Fibroblast of peridontal ligament (primary cell): ENCODE data around the gene ANKLE2.

Experiments used
- DNase-seq: peaks from one replicate; pipeline ENCODE4 v3.0.0-alpha.2; 2010; ENCODE audit errors: extremely low read depth

ANKLE2 gene

DNA sequence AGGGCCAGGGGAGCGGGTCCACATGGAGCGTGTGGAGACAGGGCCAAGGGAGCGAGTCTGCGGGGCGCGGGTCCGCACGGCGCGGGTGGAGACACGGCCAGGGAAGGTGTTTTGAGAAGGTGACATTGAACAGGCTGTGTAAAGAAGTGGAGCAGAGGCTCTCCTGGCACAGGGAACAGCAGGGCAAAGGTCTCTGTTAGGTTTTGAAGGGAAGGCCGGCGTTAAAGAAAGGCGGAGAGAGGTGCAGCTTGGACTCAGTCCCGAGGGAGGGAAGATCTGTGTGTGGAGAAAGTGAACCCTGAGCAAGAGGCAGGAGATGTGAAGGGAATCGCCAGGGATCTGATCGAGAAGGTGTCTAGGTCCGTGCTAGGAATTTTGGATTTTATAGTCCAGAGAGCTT, 72.4 kb downstream of the ANKLE2 start:
- DNase-seq: no peak

DNA sequence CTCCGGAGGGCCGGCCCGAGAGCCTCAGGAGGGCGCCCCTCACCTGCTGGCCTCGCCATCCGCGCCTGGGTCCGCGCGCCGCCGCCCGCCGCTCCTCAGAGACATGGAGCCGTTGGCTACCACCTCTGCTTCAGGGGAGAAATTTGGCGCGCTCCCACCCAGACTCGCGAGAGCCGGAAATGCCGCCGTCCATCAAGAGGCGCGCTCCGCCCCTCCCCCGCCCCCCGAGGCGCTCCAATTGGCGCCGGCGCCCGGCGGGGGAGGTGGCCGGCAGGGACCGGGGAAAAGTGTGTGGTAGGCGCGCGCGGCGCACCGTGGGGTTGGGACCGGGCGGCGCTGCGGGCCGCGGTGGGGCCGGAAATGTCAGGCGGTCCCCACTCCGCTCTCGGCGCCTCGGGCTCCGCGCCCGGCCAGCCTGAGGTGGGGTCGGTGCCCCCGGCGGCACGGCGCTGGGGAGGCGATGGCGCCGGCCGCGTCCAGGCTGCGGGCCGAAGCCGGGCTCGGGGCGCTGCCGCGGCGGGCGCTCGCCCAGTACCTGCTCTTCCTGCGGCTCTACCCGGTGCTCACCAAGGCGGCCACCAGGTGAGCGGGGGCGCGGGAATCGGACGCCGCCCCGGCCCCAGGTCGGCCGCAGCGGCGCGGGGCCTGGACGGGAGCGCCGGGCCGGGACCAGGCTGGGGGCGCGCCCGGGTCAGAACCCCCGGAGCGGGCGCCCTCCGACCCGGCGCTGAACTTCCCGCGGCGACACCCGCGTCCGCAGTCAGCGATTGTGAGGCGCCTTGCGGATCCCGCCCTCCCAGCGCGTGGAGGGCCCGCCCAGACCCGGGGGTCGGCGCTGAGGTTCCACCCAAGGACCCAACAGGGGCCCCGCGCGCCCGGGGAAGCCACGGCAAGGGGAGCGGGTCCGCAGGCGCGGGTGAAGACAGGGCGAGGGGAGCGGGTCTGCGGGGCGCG, 74.1 kb downstream of the ANKLE2 start, which contains the start of the genes POLE and PXMP2:
POLE (minus strand) TSS at position 132 of the 954 bp plus-strand sequence; CDS start at position 105, 27 bp downstream.
PXMP2 (plus strand) TSS at position 377 of the 954 bp plus-strand sequence; CDS start at position 461, 84 bp downstream.
- DNase-seq: peak; percentile 88

DNA sequence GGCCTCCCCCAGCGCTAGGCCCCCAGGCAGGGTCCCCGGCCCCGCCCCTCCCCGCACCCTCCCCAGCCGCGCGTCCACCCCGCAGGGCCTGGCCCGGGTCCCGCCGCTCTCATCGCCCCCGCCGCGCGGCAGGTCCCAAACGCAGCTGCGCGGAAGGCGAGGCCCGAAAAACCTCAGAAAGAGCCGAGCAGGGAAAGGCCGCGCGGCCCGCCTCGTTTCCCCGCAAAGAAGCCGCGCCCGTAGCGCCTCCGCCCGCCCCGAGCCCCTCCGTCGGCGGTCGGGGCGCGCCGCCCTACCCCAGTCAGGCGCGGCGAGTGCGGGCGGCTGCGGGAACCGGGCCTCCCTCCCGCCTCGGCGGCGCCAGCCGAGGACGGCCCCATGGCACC, 74.8 kb downstream of the ANKLE2 start:
- DNase-seq: no peak

DNA sequence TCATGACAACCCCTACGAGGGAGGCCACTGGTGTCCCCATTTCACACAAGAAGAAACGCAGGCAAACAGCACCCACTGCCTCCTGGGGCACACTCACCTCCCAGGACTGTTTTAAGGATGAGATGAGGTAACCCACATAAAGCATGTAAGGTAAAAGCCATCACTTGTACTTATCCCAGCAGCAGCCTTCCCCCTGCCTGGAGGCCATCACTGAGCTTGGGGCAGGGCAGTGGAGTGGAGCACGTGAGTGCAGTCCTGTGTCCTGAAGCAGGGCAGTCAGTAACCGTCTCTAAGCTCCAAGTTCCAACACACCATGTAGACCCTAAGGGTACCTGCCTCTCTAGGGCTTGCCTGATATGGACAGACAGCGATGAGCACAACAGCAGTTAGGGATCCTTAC, 76.2 kb downstream of the ANKLE2 start:
- no peak for DNase-seq

DNA sequence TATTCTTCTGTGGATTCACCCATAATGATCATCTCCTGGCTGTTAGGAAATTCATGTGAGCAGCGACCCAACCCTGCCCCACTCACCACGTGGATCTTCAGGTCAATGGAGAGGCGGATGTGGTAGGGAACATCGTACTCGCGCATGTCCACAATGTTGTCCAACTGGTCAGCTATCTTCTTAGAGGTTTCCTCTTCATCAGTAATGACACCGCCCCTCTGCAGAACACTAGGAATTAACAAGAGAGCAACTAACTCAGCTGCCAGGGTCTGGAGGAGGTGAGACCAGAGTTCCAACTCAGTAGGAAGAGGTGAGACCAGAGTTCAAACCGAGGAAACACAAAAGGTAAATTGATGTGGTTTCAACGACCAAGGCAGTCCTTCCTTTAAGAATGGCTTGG, 84.1 kb downstream of the ANKLE2 start:
- DNase-seq: no peak

DNA sequence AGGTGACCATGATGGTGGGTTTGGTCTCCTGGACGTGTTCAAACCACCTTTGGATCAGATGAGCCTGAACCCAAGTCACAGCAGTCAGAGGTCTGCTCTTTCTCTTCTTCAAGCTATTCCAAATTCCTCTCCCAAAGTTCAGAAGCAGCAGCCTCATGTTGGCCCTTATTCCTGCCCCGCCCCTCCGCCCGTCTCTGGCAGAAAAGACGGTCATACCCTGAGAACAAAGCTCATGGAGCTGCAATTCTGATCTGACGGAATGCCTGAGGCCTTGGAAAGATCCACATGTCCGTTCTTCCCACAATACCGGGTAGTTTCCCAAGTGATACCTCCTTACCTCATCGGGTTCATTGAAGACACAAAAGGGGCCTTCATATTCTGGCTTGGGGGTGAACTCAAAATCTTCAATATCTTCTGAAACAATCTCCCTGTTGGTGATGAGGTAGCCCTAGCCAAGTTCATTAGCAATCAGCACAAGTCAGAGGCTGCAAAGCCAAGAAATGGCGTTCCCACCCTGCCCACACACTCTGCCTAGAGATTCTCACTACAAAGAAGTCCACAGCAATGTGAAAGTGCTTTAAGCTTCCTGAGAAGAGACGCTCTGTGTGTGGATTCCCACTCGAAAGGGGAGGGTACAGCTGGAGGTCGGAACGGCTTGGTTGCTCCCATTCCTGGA, 85.7 kb downstream of the ANKLE2 start:
- DNase-seq: no peak
